GM12878 (cell line): ENCODE data around the gene PSENEN. TPM values are rescaled to one million over a fixed set of nuclear protein-coding genes. Genes with fewer than 3 reads are reported as not detected.

Source experiments
- ATAC-seq: fragments of 200-7000 bp; cut with Tn5 transposase; 3 replicates; pipeline ENCODE4 v1.9.1; 2020; ENCODE audit warnings: mild to moderate bottlenecking, moderate library complexity
- BruUV-seq: library from RNA; stranded (reverse); fragments of 400-500 nt; replicated peaks from 2 replicates; lab custom pipeline; 2021; lab: Mats Ljungman, UMichigan
- CTCF ChIA-PET: fragments of 300-600 bp; sonication (Branson Sonifier 250); formaldehyde crosslinking; extraction: SDS; loops from one replicate; lab custom pipeline; 2021; ENCODE audit warnings: inconsistent platforms; lab: Yijun Ruan, JAX
- POLR2A ChIA-PET: fragments of 350-600 bp; formaldehyde crosslinking; extraction: SDS; loops from one replicate; lab custom pipeline; 2021; ENCODE audit warnings: inconsistent platforms; lab: Charles Lee
- RAD21 ChIA-PET: fragments of 300-600 bp; sonication (Branson Sonifier 250); formaldehyde crosslinking; loops from one replicate; lab custom pipeline; 2023; ENCODE audit warnings: antibody characterized with exemption; ENCODE audit not compliant: unreplicated experiment; lab: Charles Lee
- SMC1A ChIA-PET: fragments of 300-600 bp; sonication (Branson Sonifier 250); formaldehyde crosslinking; loops from one replicate; lab custom pipeline; 2023; ENCODE audit not compliant: unreplicated experiment, uncharacterized antibody; lab: Charles Lee
- DNase-seq: peaks from one replicate; pipeline ENCODE4 v3.0.0-alpha.2; 2011; ENCODE audit warnings: low read depth, low spot score
- FAIRE-seq: peaks from 3 replicates; lab custom pipeline; 2011; peaks lifted over from hg19 to GRCh38; lab: Jason Lieb, UNC
- H2AFZ ChIP-seq: 2 replicates; pipeline ENCODE4 v1.6.0; 2011; ENCODE audit warnings: low read depth, low read length, control low read depth; ENCODE audit not compliant: control insufficient read depth
- H3K27ac ChIP-seq: 2 replicates; pipeline ENCODE4 v1.5.1; 2011; ENCODE audit warnings: control low read depth; ENCODE audit not compliant: control insufficient read depth, insufficient read depth
- H3K27me3 ChIP-seq, 2 experiments: replicated peaks in 1 of 2; 2 replicates each; pipeline versions ENCODE4 v1.6.0 to v1.6.1; 2011; ENCODE audit warnings: low read length in 1 of 2; ENCODE audit not compliant: control insufficient read depth in 2 of 2, insufficient read depth in 2 of 2
- H3K36me3 ChIP-seq, 2 experiments: 2 replicates each; pipeline ENCODE4 v1.5.1; 2011; ENCODE audit warnings: low read length in 1 of 2; ENCODE audit not compliant: control insufficient read depth in 2 of 2, insufficient read depth in 2 of 2
- H3K4me1 ChIP-seq: 2 replicates; pipeline ENCODE4 v1.6.1; 2011; ENCODE audit warnings: mild to moderate bottlenecking, low read length, moderate library complexity, mixed read lengths; ENCODE audit not compliant: control insufficient read depth, insufficient read depth
- H3K4me2 ChIP-seq: 2 replicates; pipeline ENCODE4 v1.6.0; 2011; ENCODE audit warnings: control low read depth; ENCODE audit not compliant: control insufficient read depth, insufficient read depth
- H3K4me3 ChIP-seq: fragments of 200-600 bp; sonication (generic); 2 replicates; pipeline ENCODE4 v1.5.1; 2016
- H3K79me2 ChIP-seq: 2 replicates; pipeline ENCODE4 v1.6.0; 2011; ENCODE audit warnings: low read length; ENCODE audit not compliant: control insufficient read depth, insufficient read depth
- H3K9ac ChIP-seq: 2 replicates; pipeline ENCODE4 v1.8.0; 2011; ENCODE audit warnings: low read length, control low read depth, mixed read lengths; ENCODE audit not compliant: control insufficient read depth, insufficient read depth
- H3K9me3 ChIP-seq: replicated peaks from 3 replicates; pipeline ENCODE4 v1.5.1; 2011; ENCODE audit warnings: mild to moderate bottlenecking, low read length; ENCODE audit not compliant: control insufficient read depth, insufficient read depth
- H4K20me1 ChIP-seq: 2 replicates; pipeline ENCODE4 v1.6.0; 2011; ENCODE audit not compliant: control insufficient read depth, insufficient read depth
- ATF2 ChIP-seq: IDR thresholded peaks from 2 replicates; pipeline ENCODE4 v1.6.1; 2012; ENCODE audit warnings: low read length, inconsistent platforms
- CUX1 ChIP-seq: IDR thresholded peaks from 2 replicates; pipeline ENCODE4 v1.6.1; 2012; ENCODE audit warnings: improper control_type of control experiment, low read depth, low read length; ENCODE audit not compliant: insufficient replicate concordance
- E2F8 ChIP-seq: fragments of 450-650 bp; IDR thresholded peaks from 2 replicates; pipeline ENCODE4 v1.6.1; 2018; ENCODE audit warnings: mild to moderate bottlenecking, low read depth, moderate library complexity; ENCODE audit not compliant: partially characterized antibody
- HCFC1 ChIP-seq: fragments of 150-350 bp; IDR thresholded peaks from 2 replicates; pipeline ENCODE4 v1.6.1; 2014; ENCODE audit warnings: low read length
- NFYA ChIP-seq: IDR thresholded peaks from 2 replicates; pipeline ENCODE4 v1.6.1; 2011; ENCODE audit warnings: low read depth, mild to moderate bottlenecking, low read length, improper control_type of control experiment, borderline replicate concordance
- NRF1 ChIP-seq: conservative IDR thresholded peaks from 2 replicates; pipeline ENCODE4 v1.6.1; 2011; ENCODE audit warnings: mild to moderate bottlenecking, low read depth, low read length, improper control_type of control experiment
- REST ChIP-seq: IDR thresholded peaks from 2 replicates; pipeline ENCODE4 v1.6.1; 2012; ENCODE audit warnings: mild to moderate bottlenecking, low read depth, low read length
- SMAD1 ChIP-seq: fragments of 450-650 bp; IDR thresholded peaks from 2 replicates; pipeline ENCODE4 v1.6.1; 2018; ENCODE audit warnings: mild to moderate bottlenecking, low read depth; ENCODE audit not compliant: partially characterized antibody
- USF2 ChIP-seq: IDR thresholded peaks from 2 replicates; pipeline ENCODE4 v1.6.1; 2011; ENCODE audit warnings: low read depth, low read length, improper control_type of control experiment, borderline replicate concordance
- ZNF217 ChIP-seq: fragments of 450-650 bp; IDR thresholded peaks from 2 replicates; pipeline ENCODE4 v1.6.1; 2017; ENCODE audit warnings: antibody characterized with exemption, mild to moderate bottlenecking
- WGBS: methylation state at CpG from one replicate; pipeline ENCODE4 v1.1.6; 2016; ENCODE audit warnings: low lambda C conversion rate; ENCODE audit not compliant: insufficient replicate concordance, insufficient coverage; ENCODE audit errors: missing lambda C conversion rate; 5-methylcytosine and 5-hydroxymethylcytosine counted together
- in situ Hi-C: fragments of 300-500 bp; cut with MboI; formaldehyde crosslinking; loops from 9 replicates; pipeline ENCODE4 v1.14.3; 2018; ENCODE audit warnings: mixed read lengths
- intact Hi-C: fragments of 100-400 bp; cut with micrococcal nuclease; formaldehyde crosslinking; loops from one replicate; pipeline ENCODE4 v1.14.2; 2022; ENCODE audit not compliant: unreplicated experiment
- polyA plus RNA-seq, 11 experiments: library from polyadenylated mRNA; depleted of rRNA in 4 of 11; unstranded in 6 of 11; stranded (reverse) in 5 of 11; fragments of >200 nt; fragmentation: Nextera tagmentation in 4 of 11; fragmentation: Illumina TruSeq in 1 of 11; extraction: Ambion mirVana in 4 of 11; extraction: Trizol in 1 of 11; gene quantifications; 1 replicate in 1 of 11; 2 replicates in 10 of 11; pipeline versions ENCODE4 v1.2.1 to v1.2.3, GENCODE V29; 2011 to 2016; ENCODE audit warnings: inconsistent platforms in 2 of 11, missing spikeins in 2 of 11, low read depth in 1 of 11
- total RNA-seq, 4 experiments: library from RNA; depleted of rRNA in 3 of 4; stranded (reverse); fragments of >200 nt in 3 of 4; fragmentation: Illumina TruSeq in 1 of 4; extraction: Trizol in 1 of 4; gene quantifications; 2 replicates each; pipeline versions ENCODE4 v1.2.1 to v1.2.3, GENCODE V29; 2013 to 2021

The PSENEN gene
- total and polyA plus RNA-seq, 10 of the 15 experiments (the other 5 are each of a cell fraction or from before 2014, with no cell fraction given): 14.4 to 178 (median 43.5) TPM

GRCh38 chr19:35734889-35735288 lies 10.6 kb upstream of the PSENEN start:
- ATAC-seq (no peak), DNase-seq (no peak), FAIRE-seq (no peak)
- intact Hi-C loops: no loop called here
- Histone ChIP-seq H3K79me2 (no peaks in the 10 kb centered on the region), H3K9me3 (no peaks in the 10 kb centered on the region), H3K36me3 (peaks cover 16 to 50% of the 10 kb centered on the region in 2 experiments; a peak in 3 of 4 replicates), H3K4me3 (no peak overlapping the region), H2AFZ (no peak overlapping the region), H4K20me1 (no peaks in the 10 kb centered on the region), H3K4me2 (no peak overlapping the region), H3K27me3 (no peaks in the 10 kb centered on the region), H3K4me1 (no peaks in the 10 kb centered on the region), H3K27ac (no peak overlapping the region), H3K9ac (no peak overlapping the region)
- in situ Hi-C loops: no loop called here
- POLR2A ChIA-PET: no interaction called here
- SMC1A ChIA-PET: no interaction called here
- RAD21 ChIA-PET: no interaction called here
- WGBS: 66% methylated on average over 5 of the region's 5 CpGs
- CTCF ChIA-PET: no interaction called here
- no TSS peak for BruUV-seq
- TF ChIP-seq SMAD1 (no peak), HCFC1 (no peak), NRF1 (no peak), E2F8 (no peak), CUX1 (no peak), USF2 (no peak), REST (no peak), ATF2 (no peak), ZNF217 (no peak), NFYA (no peak)
